Fibroblast of lung (primary cell): ENCODE measurements around the gene NOVA1. TPM values are rescaled to one million over a fixed set of nuclear protein-coding genes. Genes with fewer than 3 reads are reported as not detected.

ENCODE experiments used
- DNase-seq, 2 donors: peaks; one replicate each; pipeline versions ENCODE4 v3.0.0 to v3.0.0-alpha.2; 2010; ENCODE audit warnings: low read depth in 2 of 2
- H2AFZ ChIP-seq: 2 replicates; pipeline ENCODE4 v1.5.1; 2012; ENCODE audit warnings: low read length, control low read depth, inconsistent platforms
- H3K27ac ChIP-seq: 2 replicates; pipeline ENCODE4 v1.5.1; 2011; ENCODE audit warnings: low read length, control low read depth; ENCODE audit not compliant: insufficient read depth
- H3K27me3 ChIP-seq: 2 replicates; pipeline ENCODE4 v1.5.1; 2011; ENCODE audit warnings: mild to moderate bottlenecking, low read length; ENCODE audit not compliant: control insufficient read depth, insufficient read depth
- H3K36me3 ChIP-seq: 2 replicates; pipeline ENCODE4 v1.5.1; 2011; ENCODE audit warnings: low read length; ENCODE audit not compliant: control insufficient read depth, insufficient read depth
- H3K4me1 ChIP-seq: 2 replicates; pipeline ENCODE4 v1.5.1; 2011; ENCODE audit warnings: low read length; ENCODE audit not compliant: control insufficient read depth, insufficient read depth; ENCODE audit errors: extremely low read depth
- H3K4me2 ChIP-seq: 2 replicates; pipeline ENCODE4 v1.5.1; 2011; ENCODE audit warnings: low read length, control low read depth; ENCODE audit not compliant: insufficient read depth; ENCODE audit errors: extremely low read depth
- H3K4me3 ChIP-seq, 4 experiments: fragments of 200-600 bp in 1 of 4; sonication (generic) in 1 of 4; replicated peaks in 1 of 4; 2 replicates each; pipeline ENCODE4 v1.5.1; 2011 to 2016; ENCODE audit warnings: low read length in 4 of 4, low read depth in 3 of 4, mild to moderate bottlenecking in 3 of 4, control low read depth in 2 of 4, inconsistent platforms in 1 of 4, mixed read lengths in 1 of 4; ENCODE audit not compliant: insufficient read depth in 1 of 4; ENCODE audit errors: control extremely low read depth in 1 of 4
- H3K79me2 ChIP-seq: 2 replicates; pipeline ENCODE4 v1.5.1; 2012; ENCODE audit warnings: mild to moderate bottlenecking, low read length, inconsistent platforms; ENCODE audit not compliant: control insufficient read depth, insufficient read depth
- H3K9ac ChIP-seq: 2 replicates; pipeline ENCODE4 v1.5.1; 2011; ENCODE audit warnings: mild to moderate bottlenecking, low read length, control low read depth; ENCODE audit not compliant: insufficient read depth
- H3K9me3 ChIP-seq: 2 replicates; pipeline ENCODE4 v1.5.1; 2012; ENCODE audit warnings: low read depth, low read length; ENCODE audit not compliant: control insufficient read depth, insufficient read depth
- H4K20me1 ChIP-seq: 2 replicates; pipeline ENCODE4 v1.5.1; 2011; ENCODE audit warnings: low read length; ENCODE audit not compliant: control insufficient read depth, insufficient read depth; ENCODE audit errors: extremely low read depth
- CTCF ChIP-seq, 2 donors: IDR thresholded peaks in 1 of 2; conservative IDR thresholded peaks in 1 of 2; 1 replicate in 1 of 2; 2 replicates in 1 of 2; pipeline ENCODE4 v1.5.1; 2011 to 2012; ENCODE audit warnings: low read length in 2 of 2, control low read depth in 1 of 2, inconsistent platforms in 1 of 2, low read depth in 1 of 2, mild to moderate bottlenecking in 1 of 2
- EZH2 ChIP-seq: IDR thresholded peaks from 2 replicates; pipeline ENCODE4 v1.5.1; 2012; ENCODE audit warnings: low read length, control low read depth, mild to moderate bottlenecking; ENCODE audit errors: missing control alignments
- polyA plus RNA-seq, 2 donors: library from polyadenylated mRNA; depleted of rRNA in 1 of 2; stranded (reverse) in 1 of 2; unstranded in 1 of 2; fragments of >200 nt; gene quantifications; 2 replicates each; pipeline ENCODE4 v1.2.1, GENCODE V29; 2011 to 2012; ENCODE audit warnings: missing spikeins in 1 of 2
- total RNA-seq: library from RNA; depleted of rRNA; stranded (reverse); fragments of >200 nt; gene quantifications from 2 replicates; pipeline ENCODE4 v1.2.1, GENCODE V29; 2014

The NOVA1 gene
- total and polyA plus RNA-seq, 2 donors (not counting 1 experiment from before 2014, with no cell fraction given), result 2.2 to 5.1 TPM

- TF ChIP-seq CTCF (conservative IDR thresholded peaks at IDR 0.05 in 1 of 2, IDR thresholded peaks at IDR 0.05 in 1 of 2; ENCODE audit: low read depth in 1 of 2, low read length in 2 of 2) (no peak), EZH2 (no peak)
- H3K27ac ChIP-seq, result no peak overlapping the region
- H3K27me3 ChIP-seq, result no peaks in the 10 kb centered on the region
These were observed 71.7 kb downstream of the NOVA1 start for GRCh38 chr14:26526137-26526536.

GRCh38 chr14:26525085-26525484 is 72.7 kb downstream of the NOVA1 start:
- Histone ChIP-seq H3K4me3 (no peak overlapping the region), H3K4me1 (no peaks in the 10 kb centered on the region), H3K9ac (no peak overlapping the region), H3K79me2 (no peaks in the 10 kb centered on the region), H4K20me1 (no peaks in the 10 kb centered on the region), H3K27ac (no peak overlapping the region), H3K36me3 (no peaks in the 10 kb centered on the region), H3K4me2 (no peak overlapping the region), H3K9me3 (no peaks in the 10 kb centered on the region), H3K27me3 (no peaks in the 10 kb centered on the region), H2AFZ (no peak overlapping the region)
- TF ChIP-seq EZH2 (no peak), CTCF (conservative IDR thresholded peaks at IDR 0.05 in 1 of 2, IDR thresholded peaks at IDR 0.05 in 1 of 2; ENCODE audit: low read depth in 1 of 2, low read length in 2 of 2) (no peak)
- DNase-seq, result peak in 1 of 2 donors; percentile 17

More at GRCh38 chr14:26526137-26526536, 71.7 kb downstream of the NOVA1 start:
- Histone ChIP-seq H3K79me2 (no peaks in the 10 kb centered on the region), H3K4me3 (no peak overlapping the region), H3K4me1 (no peaks in the 10 kb centered on the region), H3K9ac (no peak overlapping the region), H4K20me1 (no peaks in the 10 kb centered on the region), H3K9me3 (no peaks in the 10 kb centered on the region), H3K4me2 (no peak overlapping the region), H3K36me3 (no peaks in the 10 kb centered on the region), H2AFZ (no peak overlapping the region)
- peak; percentile 26 to 47 for DNase-seq

DNA sequence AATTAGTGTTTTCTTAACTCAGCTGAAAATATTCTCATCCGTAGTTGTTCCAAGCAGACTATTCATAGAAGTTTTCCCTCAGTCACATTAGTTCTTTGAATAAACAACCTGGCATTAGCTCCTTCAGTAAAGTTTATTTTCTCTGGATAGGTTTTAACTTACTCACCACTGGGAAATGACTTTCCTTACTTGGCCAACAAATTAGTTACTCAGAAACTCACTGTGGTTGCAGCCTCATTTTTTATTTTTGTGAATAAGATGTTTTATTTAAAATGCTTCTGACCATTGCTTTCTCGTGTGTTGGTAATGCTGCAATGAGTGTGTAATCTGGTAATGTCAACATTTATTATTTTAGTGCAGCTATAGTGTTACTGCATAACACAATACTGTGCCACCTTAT is 74.9 kb downstream of the NOVA1 start:
- Histone ChIP-seq H3K27ac (peak overlapping the region; percentile 2), H3K9me3 (no peaks in the 10 kb centered on the region), H4K20me1 (no peaks in the 10 kb centered on the region), H3K4me1 (no peaks in the 10 kb centered on the region), H3K36me3 (no peaks in the 10 kb centered on the region), H3K79me2 (no peaks in the 10 kb centered on the region), H3K27me3 (no peaks in the 10 kb centered on the region), H2AFZ (no peak overlapping the region), H3K4me2 (peak overlapping the region; percentile 55), H3K4me3 (peak overlapping the region in 1 of 4 experiments; percentile 18), H3K9ac (no peak overlapping the region)
- TF ChIP-seq CTCF (conservative IDR thresholded peaks at IDR 0.05 in 1 of 2, IDR thresholded peaks at IDR 0.05 in 1 of 2; ENCODE audit: low read depth in 1 of 2, low read length in 2 of 2) (no peak), EZH2 (no peak)
- peak; percentile 89 to 93 for DNase-seq
